ENCODE data around the gene P2RX2.

DNA sequence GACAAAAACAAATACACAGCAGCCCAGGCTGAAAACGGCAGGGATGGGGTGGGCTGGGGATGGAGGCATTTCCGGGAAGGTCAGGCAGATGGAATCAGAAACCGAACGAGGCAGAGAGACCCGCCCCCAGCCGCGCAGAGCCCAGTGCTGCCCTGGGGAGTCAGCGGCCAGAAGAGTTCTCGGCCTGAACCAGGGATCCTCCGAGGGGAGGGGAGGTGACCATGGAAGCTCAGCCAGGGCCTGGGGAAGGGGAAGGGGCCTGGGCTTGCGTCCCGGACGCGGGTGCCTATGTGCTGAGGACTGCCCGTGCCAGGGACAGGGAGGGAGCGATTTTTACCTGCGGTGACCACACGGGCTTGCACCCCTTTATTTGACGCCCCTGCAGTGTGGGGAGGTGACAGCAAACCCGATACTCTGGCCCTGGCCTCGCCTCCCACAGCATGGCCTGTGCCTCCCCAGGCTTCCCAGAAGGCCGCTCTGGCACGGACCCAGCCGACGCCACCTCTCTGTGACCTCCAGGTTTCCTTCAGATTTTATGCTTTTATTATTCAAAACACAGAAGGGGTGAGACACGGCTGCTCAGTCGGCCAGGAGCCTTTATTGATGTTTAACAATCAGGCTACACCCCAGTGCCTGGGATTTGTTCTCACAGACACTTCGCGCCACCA, 15.9 kb upstream of the P2RX2 start:
- TF ChIP-seq, protein P1, sequence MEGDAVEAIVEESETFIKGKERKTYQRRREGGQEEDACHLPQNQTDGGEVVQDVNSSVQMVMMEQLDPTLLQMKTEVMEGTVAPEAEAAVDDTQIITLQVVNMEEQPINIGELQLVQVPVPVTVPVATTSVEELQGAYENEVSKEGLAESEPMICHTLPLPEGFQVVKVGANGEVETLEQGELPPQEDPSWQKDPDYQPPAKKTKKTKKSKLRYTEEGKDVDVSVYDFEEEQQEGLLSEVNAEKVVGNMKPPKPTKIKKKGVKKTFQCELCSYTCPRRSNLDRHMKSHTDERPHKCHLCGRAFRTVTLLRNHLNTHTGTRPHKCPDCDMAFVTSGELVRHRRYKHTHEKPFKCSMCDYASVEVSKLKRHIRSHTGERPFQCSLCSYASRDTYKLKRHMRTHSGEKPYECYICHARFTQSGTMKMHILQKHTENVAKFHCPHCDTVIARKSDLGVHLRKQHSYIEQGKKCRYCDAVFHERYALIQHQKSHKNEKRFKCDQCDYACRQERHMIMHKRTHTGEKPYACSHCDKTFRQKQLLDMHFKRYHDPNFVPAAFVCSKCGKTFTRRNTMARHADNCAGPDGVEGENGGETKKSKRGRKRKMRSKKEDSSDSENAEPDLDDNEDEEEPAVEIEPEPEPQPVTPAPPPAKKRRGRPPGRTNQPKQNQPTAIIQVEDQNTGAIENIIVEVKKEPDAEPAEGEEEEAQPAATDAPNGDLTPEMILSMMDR (IDR thresholded peaks at IDR 0.05; ENCODE audit: insufficient read depth, low read depth, low read length) = no peak
- no peak for TF ChIP-seq EZH2 (IDR thresholded peaks at IDR 0.05; ENCODE audit: insufficient read depth, low read length)

All from astrocyte (in vitro differentiated cells and primary cell).